Keratinocyte (primary cell): ENCODE results near the gene SLC49A4.

ENCODE experiments used
- EZH2 ChIP-seq: IDR thresholded peaks from one replicate; pipeline ENCODE4 v1.6.1; 2012; ENCODE audit warnings: inconsistent platforms, mild to moderate bottlenecking, low read length, moderate library complexity
- TF ChIP-seq, protein P1 (sequence below), 3 experiments: IDR thresholded peaks in 1 of 3; conservative IDR thresholded peaks in 1 of 3; optimal IDR thresholded peaks in 1 of 3; 2 replicates in 2 of 3; 3 replicates in 1 of 3; pipeline versions ENCODE3 to v1.5.1; 2011; ENCODE audit warnings: low read length in 3 of 3, mild to moderate bottlenecking in 3 of 3, moderate library complexity in 2 of 3, control low read depth in 1 of 3, inconsistent platforms in 1 of 3; ENCODE audit not compliant: insufficient read depth in 2 of 3; ENCODE audit errors: extremely low read depth in 1 of 3

DNA sequence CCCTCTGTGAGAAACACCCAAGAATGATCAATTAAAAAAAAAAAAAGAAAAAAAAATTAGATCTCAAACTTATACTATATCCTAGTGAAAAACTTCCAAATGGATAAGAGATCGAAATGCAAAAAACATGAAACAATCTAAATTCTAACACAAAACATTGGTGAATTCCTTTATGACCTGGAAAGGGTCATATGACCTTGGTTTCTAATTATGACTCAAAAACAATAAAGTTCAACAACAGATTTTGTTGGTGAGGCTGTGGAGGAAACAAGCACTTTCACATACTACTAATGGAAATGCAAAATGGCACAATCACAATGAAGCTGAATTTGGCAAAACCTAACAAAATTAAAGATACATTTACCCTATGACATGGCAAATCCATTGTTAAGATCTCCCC lies 46.5 kb upstream of the SLC49A4 start:
- TF ChIP-seq, protein P1, sequence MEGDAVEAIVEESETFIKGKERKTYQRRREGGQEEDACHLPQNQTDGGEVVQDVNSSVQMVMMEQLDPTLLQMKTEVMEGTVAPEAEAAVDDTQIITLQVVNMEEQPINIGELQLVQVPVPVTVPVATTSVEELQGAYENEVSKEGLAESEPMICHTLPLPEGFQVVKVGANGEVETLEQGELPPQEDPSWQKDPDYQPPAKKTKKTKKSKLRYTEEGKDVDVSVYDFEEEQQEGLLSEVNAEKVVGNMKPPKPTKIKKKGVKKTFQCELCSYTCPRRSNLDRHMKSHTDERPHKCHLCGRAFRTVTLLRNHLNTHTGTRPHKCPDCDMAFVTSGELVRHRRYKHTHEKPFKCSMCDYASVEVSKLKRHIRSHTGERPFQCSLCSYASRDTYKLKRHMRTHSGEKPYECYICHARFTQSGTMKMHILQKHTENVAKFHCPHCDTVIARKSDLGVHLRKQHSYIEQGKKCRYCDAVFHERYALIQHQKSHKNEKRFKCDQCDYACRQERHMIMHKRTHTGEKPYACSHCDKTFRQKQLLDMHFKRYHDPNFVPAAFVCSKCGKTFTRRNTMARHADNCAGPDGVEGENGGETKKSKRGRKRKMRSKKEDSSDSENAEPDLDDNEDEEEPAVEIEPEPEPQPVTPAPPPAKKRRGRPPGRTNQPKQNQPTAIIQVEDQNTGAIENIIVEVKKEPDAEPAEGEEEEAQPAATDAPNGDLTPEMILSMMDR (optimal IDR thresholded peaks at IDR 0.05 in 1 of 3, IDR thresholded peaks at IDR 0.05 in 1 of 3, conservative IDR thresholded peaks at IDR 0.05 in 1 of 3; ENCODE audit: extremely low read depth in 1 of 3, insufficient read depth in 2 of 3, low read length in 3 of 3): no peak
- no peak for TF ChIP-seq EZH2
